Measurements from ENCODE around the gene RALA.

The RALA gene

GRCh38 chr7:39734633-39735004, 111.2 kb downstream of the RALA start:
- no peaks in the 10 kb centered on the region for H3K9me3 ChIP-seq (ENCODE audit: control insufficient read depth, low read length)

GRCh38 chr7:39735903-39736302, 112.5 kb downstream of the RALA start:
- H2BK120ac ChIP-seq (ENCODE audit: low read depth, low read length): no peak overlapping the region
- no peaks in the 10 kb centered on the region for H3K27me3 ChIP-seq (ENCODE audit: control insufficient read depth in 1 of 2, insufficient read depth in 1 of 2, low read length in 2 of 2)
- peak overlapping the region; percentile 23 for H3K4me2 ChIP-seq (ENCODE audit: low read length, poor library complexity, severe bottlenecking)
- H2BK5ac ChIP-seq (ENCODE audit: low read depth, low read length, poor library complexity, severe bottlenecking): no peak overlapping the region
- no peak overlapping the region for H3K4ac ChIP-seq (ENCODE audit: low read depth in 1 of 2, low read length in 2 of 2)
- WGBS: 43% methylated on average over 4 of the region's 4 CpGs
- no peak overlapping the region for H2BK12ac ChIP-seq (ENCODE audit: low read length in 2 of 2)
- DNase-seq: no peak
- H3K79me1 ChIP-seq (replicated peaks; ENCODE audit: low read length, poor library complexity, severe bottlenecking): peaks cover 12% of the 10 kb centered on the region
- no peak overlapping the region for H4K8ac ChIP-seq (ENCODE audit: low read length)
- H3K4me3 ChIP-seq (ENCODE audit: insufficient read depth in 1 of 2, low read depth in 1 of 2, low read length in 2 of 2): peak overlapping the region in 1 of 2 experiments; percentile 62
- no peak overlapping the region for H4K91ac ChIP-seq (ENCODE audit: low read length)
- no peak overlapping the region for H3K23ac ChIP-seq (ENCODE audit: low read length in 2 of 2)
- H2AK5ac ChIP-seq (ENCODE audit: low read length, severe bottlenecking): peak overlapping the region; percentile 5
- H3K9me3 ChIP-seq (ENCODE audit: control insufficient read depth, low read length): no peaks in the 10 kb centered on the region
- no peak overlapping the region for H3K14ac ChIP-seq (ENCODE audit: low read length in 2 of 2)
- peaks cover 0 to 8% of the 10 kb centered on the region in 2 experiments for H3K36me3 ChIP-seq (ENCODE audit: control insufficient read depth in 1 of 2, insufficient read depth in 2 of 2, low read depth in 1 of 2, low read length in 2 of 2)
- H3K4me1 ChIP-seq (ENCODE audit: control insufficient read depth, insufficient read depth, low read depth, low read length): peaks cover 11% of the 10 kb centered on the region
- no peak overlapping the region for H2BK15ac ChIP-seq (ENCODE audit: low read depth, poor library complexity, severe bottlenecking)
- H3K27ac ChIP-seq (ENCODE audit: low read length, poor library complexity, severe bottlenecking): no peak overlapping the region
- H3K9ac ChIP-seq (ENCODE audit: low read length): no peak overlapping the region
- no peak overlapping the region for H2AFZ ChIP-seq (ENCODE audit: low read depth, low read length)
- H3K18ac ChIP-seq (ENCODE audit: low read depth in 1 of 2, low read length in 2 of 2): no peak overlapping the region

More at GRCh38 chr7:39734633-39735004, 111.2 kb downstream of the RALA start:
- H2AK5ac ChIP-seq (ENCODE audit: low read length, severe bottlenecking): no peak overlapping the region
- H3K79me1 ChIP-seq (replicated peaks; ENCODE audit: low read length, poor library complexity, severe bottlenecking): peaks cover 12% of the 10 kb centered on the region
- no peak overlapping the region for H3K18ac ChIP-seq (ENCODE audit: low read depth in 1 of 2, low read length in 2 of 2)
- no peak overlapping the region for H3K23ac ChIP-seq (ENCODE audit: low read length in 2 of 2)
- H2BK5ac ChIP-seq (ENCODE audit: low read depth, low read length, poor library complexity, severe bottlenecking): no peak overlapping the region
- peak overlapping the region; percentile 98 for H3K27ac ChIP-seq (ENCODE audit: low read length, poor library complexity, severe bottlenecking)
- peak overlapping the region; percentile 87 for H3K4me2 ChIP-seq (ENCODE audit: low read length, poor library complexity, severe bottlenecking)
- no peak overlapping the region for H2BK120ac ChIP-seq (ENCODE audit: low read depth, low read length)
- H2BK12ac ChIP-seq (ENCODE audit: low read length in 2 of 2): peak overlapping the region in 1 of 2 experiments; percentile 17
- peaks cover 0 to 8% of the 10 kb centered on the region in 2 experiments for H3K36me3 ChIP-seq (ENCODE audit: control insufficient read depth in 1 of 2, insufficient read depth in 2 of 2, low read depth in 1 of 2, low read length in 2 of 2)
- H3K14ac ChIP-seq (ENCODE audit: low read length in 2 of 2): no peak overlapping the region
- peak overlapping the region; percentile 97 for H3K9ac ChIP-seq (ENCODE audit: low read length)
- no peak for DNase-seq
- no peak overlapping the region for H3K4ac ChIP-seq (ENCODE audit: low read depth in 1 of 2, low read length in 2 of 2)
- no peak overlapping the region for H4K91ac ChIP-seq (ENCODE audit: low read length)
- no peak overlapping the region for H2AFZ ChIP-seq (ENCODE audit: low read depth, low read length)
- 69% methylated on average over 2 of the region's 2 CpGs for WGBS
- no peak overlapping the region for H2BK15ac ChIP-seq (ENCODE audit: low read depth, poor library complexity, severe bottlenecking)
- peak overlapping the region in 1 of 2 experiments; percentile 83 for H3K4me3 ChIP-seq (ENCODE audit: insufficient read depth in 1 of 2, low read depth in 1 of 2, low read length in 2 of 2)
- peaks cover 11% of the 10 kb centered on the region for H3K4me1 ChIP-seq (ENCODE audit: control insufficient read depth, insufficient read depth, low read depth, low read length)
- H4K8ac ChIP-seq (ENCODE audit: low read length): no peak overlapping the region
- no peaks in the 10 kb centered on the region for H3K27me3 ChIP-seq (ENCODE audit: control insufficient read depth in 1 of 2, insufficient read depth in 1 of 2, low read length in 2 of 2)

GRCh38 chr7:39741942-39742623, 118.7 kb downstream of the RALA start:
- no peaks in the 10 kb centered on the region for H3K4me1 ChIP-seq (ENCODE audit: control insufficient read depth, insufficient read depth, low read depth, low read length)
- peak; percentile 61 for DNase-seq
- peaks cover 29% of the 10 kb centered on the region for H3K79me1 ChIP-seq (replicated peaks; ENCODE audit: low read length, poor library complexity, severe bottlenecking)
- H2BK15ac ChIP-seq (ENCODE audit: low read depth, poor library complexity, severe bottlenecking): no peak overlapping the region
- H3K9me3 ChIP-seq (ENCODE audit: control insufficient read depth, low read length): no peaks in the 10 kb centered on the region
- no peak overlapping the region for H3K18ac ChIP-seq (ENCODE audit: low read depth in 1 of 2, low read length in 2 of 2)
- no peak overlapping the region for H2BK120ac ChIP-seq (ENCODE audit: low read depth, low read length)
- no peak overlapping the region for H3K4me2 ChIP-seq (ENCODE audit: low read length, poor library complexity, severe bottlenecking)
- H2BK12ac ChIP-seq (ENCODE audit: low read length in 2 of 2): no peak overlapping the region
- WGBS: 65% methylated on average over 13 of the region's 13 CpGs
- no peak overlapping the region for H3K4ac ChIP-seq (ENCODE audit: low read depth in 1 of 2, low read length in 2 of 2)
- H3K23ac ChIP-seq (ENCODE audit: low read length in 2 of 2): no peak overlapping the region
- H3K27me3 ChIP-seq (ENCODE audit: control insufficient read depth in 1 of 2, insufficient read depth in 1 of 2, low read length in 2 of 2): no peaks in the 10 kb centered on the region
- H2AFZ ChIP-seq (ENCODE audit: low read depth, low read length): no peak overlapping the region
- no peak overlapping the region for H3K9ac ChIP-seq (ENCODE audit: low read length)
- H3K14ac ChIP-seq (ENCODE audit: low read length in 2 of 2): no peak overlapping the region
- H4K91ac ChIP-seq (ENCODE audit: low read length): no peak overlapping the region
- no peak overlapping the region for H3K27ac ChIP-seq (ENCODE audit: low read length, poor library complexity, severe bottlenecking)
- no peak overlapping the region for H4K8ac ChIP-seq (ENCODE audit: low read length)
- no peak overlapping the region for H2BK5ac ChIP-seq (ENCODE audit: low read depth, low read length, poor library complexity, severe bottlenecking)
- H2AK5ac ChIP-seq (ENCODE audit: low read length, severe bottlenecking): no peak overlapping the region
- peaks cover 6 to 7% of the 10 kb centered on the region in 2 experiments for H3K36me3 ChIP-seq (ENCODE audit: control insufficient read depth in 1 of 2, insufficient read depth in 2 of 2, low read depth in 1 of 2, low read length in 2 of 2)
- no peak overlapping the region for H3K4me3 ChIP-seq (ENCODE audit: insufficient read depth in 1 of 2, low read depth in 1 of 2, low read length in 2 of 2)

- Histone ChIP-seq H3K18ac (ENCODE audit: low read depth in 1 of 2, low read length in 2 of 2) (no peak overlapping the region), H3K79me1 (replicated peaks; ENCODE audit: low read length, poor library complexity, severe bottlenecking) (peaks cover 26% of the 10 kb centered on the region), H3K4me1 (ENCODE audit: control insufficient read depth, insufficient read depth, low read depth, low read length) (peaks cover 2% of the 10 kb centered on the region), H4K91ac (ENCODE audit: low read length) (no peak overlapping the region), H2AK5ac (ENCODE audit: low read length, severe bottlenecking) (no peak overlapping the region), H2AFZ (ENCODE audit: low read depth, low read length) (no peak overlapping the region), H2BK12ac (ENCODE audit: low read length in 2 of 2) (no peak overlapping the region), H3K4me2 (ENCODE audit: low read length, poor library complexity, severe bottlenecking) (no peak overlapping the region), H3K4me3 (ENCODE audit: insufficient read depth in 1 of 2, low read depth in 1 of 2, low read length in 2 of 2) (no peak overlapping the region), H3K27ac (ENCODE audit: low read length, poor library complexity, severe bottlenecking) (no peak overlapping the region), H3K9me3 (ENCODE audit: control insufficient read depth, low read length) (no peaks in the 10 kb centered on the region), H4K8ac (ENCODE audit: low read length) (no peak overlapping the region), H2BK15ac (ENCODE audit: low read depth, poor library complexity, severe bottlenecking) (no peak overlapping the region), H2BK120ac (ENCODE audit: low read depth, low read length) (no peak overlapping the region), H3K27me3 (ENCODE audit: control insufficient read depth in 1 of 2, insufficient read depth in 1 of 2, low read length in 2 of 2) (no peaks in the 10 kb centered on the region), H3K14ac (ENCODE audit: low read length in 2 of 2) (no peak overlapping the region), H3K36me3 (ENCODE audit: control insufficient read depth in 1 of 2, insufficient read depth in 2 of 2, low read depth in 1 of 2, low read length in 2 of 2) (peaks cover 0 to 6% of the 10 kb centered on the region in 2 experiments), H2BK5ac (ENCODE audit: low read depth, low read length, poor library complexity, severe bottlenecking) (no peak overlapping the region), H3K9ac (ENCODE audit: low read length) (no peak overlapping the region), H3K4ac (ENCODE audit: low read depth in 1 of 2, low read length in 2 of 2) (no peak overlapping the region), H3K23ac (ENCODE audit: low read length in 2 of 2) (no peak overlapping the region)
- 98% methylated on average over 2 of the region's 2 CpGs for WGBS
- no peak for DNase-seq
Measured at GRCh38 chr7:39744620-39745019, 121.2 kb downstream of the RALA start.
